ENCODE results near the gene EPHA4. TPM values are rescaled to one million over a fixed set of nuclear protein-coding genes. Genes with fewer than 3 reads are reported as not detected.

Gene EPHA4
- total RNA-seq, 1 donor from 2014 or later, result 24.0 TPM

GRCh38 chr2:221392228-221392881 lies 179.7 kb downstream of the EPHA4 start:
- no peak overlapping the region for H3K4me3 ChIP-seq (ENCODE audit: low read length in 3 of 3)
- no peaks in the 10 kb centered on the region for H3K27me3 ChIP-seq (ENCODE audit: control insufficient read depth in 3 of 3, insufficient read depth in 3 of 3, low read length in 3 of 3)
- H3K9me3 ChIP-seq (ENCODE audit: control insufficient read depth in 3 of 3, low read length in 3 of 3), result no peaks in the 10 kb centered on the region
- H3K9ac ChIP-seq (ENCODE audit: low read depth in 1 of 3, low read length in 3 of 3), result no peak overlapping the region
- H3K27ac ChIP-seq (ENCODE audit: low read depth, low read length), result no peak overlapping the region
- no peaks in the 10 kb centered on the region for H3K4me1 ChIP-seq (ENCODE audit: control insufficient read depth in 3 of 3, insufficient read depth in 3 of 3, low read length in 3 of 3)
- H3K36me3 ChIP-seq (ENCODE audit: control insufficient read depth in 3 of 3, insufficient read depth in 3 of 3, low read length in 3 of 3), result no peaks in the 10 kb centered on the region

GRCh38 chr2:221390878-221391277 lies 181.2 kb downstream of the EPHA4 start:
- Histone ChIP-seq H3K9me3 (ENCODE audit: control insufficient read depth in 3 of 3, low read length in 3 of 3) (no peaks in the 10 kb centered on the region), H3K27me3 (ENCODE audit: control insufficient read depth in 3 of 3, insufficient read depth in 3 of 3, low read length in 3 of 3) (no peaks in the 10 kb centered on the region), H3K36me3 (ENCODE audit: control insufficient read depth in 3 of 3, insufficient read depth in 3 of 3, low read length in 3 of 3) (no peaks in the 10 kb centered on the region), H3K9ac (ENCODE audit: low read depth in 1 of 3, low read length in 3 of 3) (no peak overlapping the region), H3K27ac (ENCODE audit: low read depth, low read length) (no peak overlapping the region), H3K4me1 (ENCODE audit: control insufficient read depth in 3 of 3, insufficient read depth in 3 of 3, low read length in 3 of 3) (no peaks in the 10 kb centered on the region), H3K4me3 (ENCODE audit: low read length in 3 of 3) (no peak overlapping the region)

GRCh38 chr2:221389904-221390303 lies 182.2 kb downstream of the EPHA4 start:
- Histone ChIP-seq H3K27me3 (ENCODE audit: control insufficient read depth in 3 of 3, insufficient read depth in 3 of 3, low read length in 3 of 3) (no peaks in the 10 kb centered on the region), H3K9ac (ENCODE audit: low read depth in 1 of 3, low read length in 3 of 3) (no peak overlapping the region), H3K27ac (ENCODE audit: low read depth, low read length) (no peak overlapping the region), H3K9me3 (ENCODE audit: control insufficient read depth in 3 of 3, low read length in 3 of 3) (no peaks in the 10 kb centered on the region), H3K4me3 (ENCODE audit: low read length in 3 of 3) (no peak overlapping the region), H3K36me3 (ENCODE audit: control insufficient read depth in 3 of 3, insufficient read depth in 3 of 3, low read length in 3 of 3) (no peaks in the 10 kb centered on the region), H3K4me1 (ENCODE audit: control insufficient read depth in 3 of 3, insufficient read depth in 3 of 3, low read length in 3 of 3) (no peaks in the 10 kb centered on the region)

- no peak overlapping the region for H3K9ac ChIP-seq (ENCODE audit: low read depth in 1 of 3, low read length in 3 of 3)
- H3K36me3 ChIP-seq (ENCODE audit: control insufficient read depth in 3 of 3, insufficient read depth in 3 of 3, low read length in 3 of 3), result no peaks in the 10 kb centered on the region
- H3K9me3 ChIP-seq (ENCODE audit: control insufficient read depth in 3 of 3, low read length in 3 of 3), result no peaks in the 10 kb centered on the region
- H3K27me3 ChIP-seq (ENCODE audit: control insufficient read depth in 3 of 3, insufficient read depth in 3 of 3, low read length in 3 of 3), result no peaks in the 10 kb centered on the region
- no peak overlapping the region for H3K4me3 ChIP-seq (ENCODE audit: low read length in 3 of 3)
- no peak overlapping the region for H3K27ac ChIP-seq (ENCODE audit: low read depth, low read length)
- no peaks in the 10 kb centered on the region for H3K4me1 ChIP-seq (ENCODE audit: control insufficient read depth in 3 of 3, insufficient read depth in 3 of 3, low read length in 3 of 3)
Observed at GRCh38 chr2:221389421-221389820, 182.7 kb downstream of the EPHA4 start.

- Histone ChIP-seq H3K36me3 (ENCODE audit: control insufficient read depth in 3 of 3, insufficient read depth in 3 of 3, low read length in 3 of 3) (no peaks in the 10 kb centered on the region), H3K4me1 (ENCODE audit: control insufficient read depth in 3 of 3, insufficient read depth in 3 of 3, low read length in 3 of 3) (no peaks in the 10 kb centered on the region), H3K9ac (ENCODE audit: low read depth in 1 of 3, low read length in 3 of 3) (no peak overlapping the region), H3K9me3 (ENCODE audit: control insufficient read depth in 3 of 3, low read length in 3 of 3) (no peaks in the 10 kb centered on the region), H3K27me3 (ENCODE audit: control insufficient read depth in 3 of 3, insufficient read depth in 3 of 3, low read length in 3 of 3) (no peaks in the 10 kb centered on the region), H3K27ac (ENCODE audit: low read depth, low read length) (no peak overlapping the region), H3K4me3 (ENCODE audit: low read length in 3 of 3) (no peak overlapping the region)
Observed at GRCh38 chr2:221388891-221389290, 183.2 kb downstream of the EPHA4 start.

GRCh38 chr2:221385716-221386115 lies 186.4 kb downstream of the EPHA4 start:
- Histone ChIP-seq H3K27ac (ENCODE audit: low read depth, low read length) (no peak overlapping the region), H3K9me3 (ENCODE audit: control insufficient read depth in 3 of 3, low read length in 3 of 3) (no peaks in the 10 kb centered on the region), H3K9ac (ENCODE audit: low read depth in 1 of 3, low read length in 3 of 3) (no peak overlapping the region), H3K27me3 (ENCODE audit: control insufficient read depth in 3 of 3, insufficient read depth in 3 of 3, low read length in 3 of 3) (no peaks in the 10 kb centered on the region), H3K4me1 (ENCODE audit: control insufficient read depth in 3 of 3, insufficient read depth in 3 of 3, low read length in 3 of 3) (no peaks in the 10 kb centered on the region), H3K4me3 (ENCODE audit: low read length in 3 of 3) (no peak overlapping the region), H3K36me3 (ENCODE audit: control insufficient read depth in 3 of 3, insufficient read depth in 3 of 3, low read length in 3 of 3) (no peaks in the 10 kb centered on the region)

GRCh38 chr2:221381928-221382488 lies 190.1 kb downstream of the EPHA4 start:
- H3K27me3 ChIP-seq (ENCODE audit: control insufficient read depth in 3 of 3, insufficient read depth in 3 of 3, low read length in 3 of 3), result no peaks in the 10 kb centered on the region
- no peaks in the 10 kb centered on the region for H3K4me1 ChIP-seq (ENCODE audit: control insufficient read depth in 3 of 3, insufficient read depth in 3 of 3, low read length in 3 of 3)
- no peak overlapping the region for H3K9ac ChIP-seq (ENCODE audit: low read depth in 1 of 3, low read length in 3 of 3)
- H3K36me3 ChIP-seq (ENCODE audit: control insufficient read depth in 3 of 3, insufficient read depth in 3 of 3, low read length in 3 of 3), result no peaks in the 10 kb centered on the region
- no peaks in the 10 kb centered on the region for H3K9me3 ChIP-seq (ENCODE audit: control insufficient read depth in 3 of 3, low read length in 3 of 3)
- no peak overlapping the region for H3K4me3 ChIP-seq (ENCODE audit: low read length in 3 of 3)
- H3K27ac ChIP-seq (ENCODE audit: low read depth, low read length), result no peak overlapping the region

GRCh38 chr2:221380686-221381085 lies 191.4 kb downstream of the EPHA4 start:
- Histone ChIP-seq H3K27me3 (ENCODE audit: control insufficient read depth in 3 of 3, insufficient read depth in 3 of 3, low read length in 3 of 3) (no peaks in the 10 kb centered on the region), H3K9me3 (ENCODE audit: control insufficient read depth in 3 of 3, low read length in 3 of 3) (no peaks in the 10 kb centered on the region), H3K27ac (ENCODE audit: low read depth, low read length) (no peak overlapping the region), H3K4me3 (ENCODE audit: low read length in 3 of 3) (no peak overlapping the region), H3K4me1 (ENCODE audit: control insufficient read depth in 3 of 3, insufficient read depth in 3 of 3, low read length in 3 of 3) (no peaks in the 10 kb centered on the region), H3K9ac (ENCODE audit: low read depth in 1 of 3, low read length in 3 of 3) (no peak overlapping the region), H3K36me3 (ENCODE audit: control insufficient read depth in 3 of 3, insufficient read depth in 3 of 3, low read length in 3 of 3) (no peaks in the 10 kb centered on the region)

GRCh38 chr2:221380062-221380461 lies 192.0 kb downstream of the EPHA4 start:
- Histone ChIP-seq H3K9me3 (ENCODE audit: control insufficient read depth in 3 of 3, low read length in 3 of 3) (no peaks in the 10 kb centered on the region), H3K27ac (ENCODE audit: low read depth, low read length) (no peak overlapping the region), H3K4me1 (ENCODE audit: control insufficient read depth in 3 of 3, insufficient read depth in 3 of 3, low read length in 3 of 3) (no peaks in the 10 kb centered on the region), H3K9ac (ENCODE audit: low read depth in 1 of 3, low read length in 3 of 3) (no peak overlapping the region), H3K36me3 (ENCODE audit: control insufficient read depth in 3 of 3, insufficient read depth in 3 of 3, low read length in 3 of 3) (no peaks in the 10 kb centered on the region), H3K4me3 (ENCODE audit: low read length in 3 of 3) (no peak overlapping the region), H3K27me3 (ENCODE audit: control insufficient read depth in 3 of 3, insufficient read depth in 3 of 3, low read length in 3 of 3) (no peaks in the 10 kb centered on the region)

GRCh38 chr2:221377597-221377996 lies 194.5 kb downstream of the EPHA4 start:
- Histone ChIP-seq H3K27ac (ENCODE audit: low read depth, low read length) (no peak overlapping the region), H3K36me3 (ENCODE audit: control insufficient read depth in 3 of 3, insufficient read depth in 3 of 3, low read length in 3 of 3) (no peaks in the 10 kb centered on the region), H3K27me3 (ENCODE audit: control insufficient read depth in 3 of 3, insufficient read depth in 3 of 3, low read length in 3 of 3) (no peaks in the 10 kb centered on the region), H3K4me3 (ENCODE audit: low read length in 3 of 3) (no peak overlapping the region), H3K4me1 (ENCODE audit: control insufficient read depth in 3 of 3, insufficient read depth in 3 of 3, low read length in 3 of 3) (no peaks in the 10 kb centered on the region), H3K9ac (ENCODE audit: low read depth in 1 of 3, low read length in 3 of 3) (no peak overlapping the region), H3K9me3 (ENCODE audit: control insufficient read depth in 3 of 3, low read length in 3 of 3) (no peaks in the 10 kb centered on the region)

All from skeletal muscle tissue (tissue), 4 donors.